ENCODE results near the gene CTNNA3. TPM values are rescaled to one million over a fixed set of nuclear protein-coding genes. Genes with fewer than 3 reads are reported as not detected.

CTNNA3 gene
- total and polyA plus RNA-seq, 2 of the 4 experiments (the other 2 are of a cell fraction) = 0.19 to 0.90 TPM

DNA sequence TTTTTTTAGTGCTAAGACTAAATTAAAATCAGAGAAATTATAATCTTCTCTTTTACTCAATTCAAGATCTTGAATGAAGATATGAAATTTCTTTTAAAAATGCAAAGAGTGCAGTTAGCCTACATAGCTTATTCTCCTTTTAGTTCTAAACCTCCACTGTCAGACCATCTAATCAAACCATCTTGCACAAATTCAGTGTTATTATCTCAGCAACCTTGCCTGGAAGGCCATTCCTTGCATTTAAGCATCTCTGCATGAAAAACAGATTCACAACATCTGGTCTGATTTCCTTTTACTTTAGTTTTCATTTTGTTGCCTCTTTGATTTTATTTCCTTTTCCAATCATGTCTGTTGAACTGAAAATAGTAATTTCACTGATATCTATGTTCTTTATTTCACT, 1297.3 kb downstream of the CTNNA3 start:
- no peak overlapping the region for H3K27ac ChIP-seq (ENCODE audit: insufficient read depth, low read length)
- H2BK120ac ChIP-seq (ENCODE audit: low read depth, low read length) = no peak overlapping the region
- CTCF ChIA-PET = no interaction called here
- intact Hi-C loops (cut with micrococcal nuclease) = no loop called here
- H3K23ac ChIP-seq (ENCODE audit: low read depth, low read length) = no peak overlapping the region
- H4K8ac ChIP-seq (ENCODE audit: low read depth in 2 of 2, low read length in 2 of 2) = no peak overlapping the region
- H3K56ac ChIP-seq (ENCODE audit: extremely low read depth, insufficient read depth, low read length) = no peak overlapping the region
- H2BK5ac ChIP-seq (ENCODE audit: low read depth, low read length, poor library complexity, severe bottlenecking) = no peak overlapping the region
- TF ChIP-seq, protein P1, sequence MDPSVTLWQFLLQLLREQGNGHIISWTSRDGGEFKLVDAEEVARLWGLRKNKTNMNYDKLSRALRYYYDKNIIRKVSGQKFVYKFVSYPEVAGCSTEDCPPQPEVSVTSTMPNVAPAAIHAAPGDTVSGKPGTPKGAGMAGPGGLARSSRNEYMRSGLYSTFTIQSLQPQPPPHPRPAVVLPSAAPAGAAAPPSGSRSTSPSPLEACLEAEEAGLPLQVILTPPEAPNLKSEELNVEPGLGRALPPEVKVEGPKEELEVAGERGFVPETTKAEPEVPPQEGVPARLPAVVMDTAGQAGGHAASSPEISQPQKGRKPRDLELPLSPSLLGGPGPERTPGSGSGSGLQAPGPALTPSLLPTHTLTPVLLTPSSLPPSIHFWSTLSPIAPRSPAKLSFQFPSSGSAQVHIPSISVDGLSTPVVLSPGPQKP (IDR thresholded peaks at IDR 0.05; ENCODE audit: borderline replicate concordance, low read depth, low read length) = no peak
- TF ChIP-seq RAD21 (IDR thresholded peaks at IDR 0.05; ENCODE audit: low read length) (no peak), MAFK (IDR thresholded peaks at IDR 0.05; ENCODE audit: low read depth, low read length) (no peak), RCOR1 (IDR thresholded peaks at IDR 0.05; ENCODE audit: insufficient replicate concordance, low read length) (no peak), FOS (IDR thresholded peaks at IDR 0.05; ENCODE audit: low read depth, low read length) (no peak), MAZ (IDR thresholded peaks at IDR 0.05; ENCODE audit: borderline replicate concordance, low read depth, low read length) (no peak), MXI1 (IDR thresholded peaks at IDR 0.05; ENCODE audit: borderline replicate concordance, low read depth, low read length) (no peak), CHD1 (IDR thresholded peaks at IDR 0.05; ENCODE audit: low read depth, low read length) (no peak), RFX5 (IDR thresholded peaks at IDR 0.05; ENCODE audit: low read depth, low read length) (no peak), NFE2L2 (IDR thresholded peaks at IDR 0.05; ENCODE audit: low read depth, low read length) (no peak), BHLHE40 (IDR thresholded peaks at IDR 0.05; ENCODE audit: low read depth, low read length) (no peak), SMC3 (IDR thresholded peaks at IDR 0.05; ENCODE audit: low read depth, low read length) (no peak), POLR2A (IDR thresholded peaks at IDR 0.05; ENCODE audit: low read depth, low read length) (no peak), CEBPB (IDR thresholded peaks at IDR 0.05; ENCODE audit: low read depth, low read length) (no peak)
- TF ChIP-seq, protein P2, sequence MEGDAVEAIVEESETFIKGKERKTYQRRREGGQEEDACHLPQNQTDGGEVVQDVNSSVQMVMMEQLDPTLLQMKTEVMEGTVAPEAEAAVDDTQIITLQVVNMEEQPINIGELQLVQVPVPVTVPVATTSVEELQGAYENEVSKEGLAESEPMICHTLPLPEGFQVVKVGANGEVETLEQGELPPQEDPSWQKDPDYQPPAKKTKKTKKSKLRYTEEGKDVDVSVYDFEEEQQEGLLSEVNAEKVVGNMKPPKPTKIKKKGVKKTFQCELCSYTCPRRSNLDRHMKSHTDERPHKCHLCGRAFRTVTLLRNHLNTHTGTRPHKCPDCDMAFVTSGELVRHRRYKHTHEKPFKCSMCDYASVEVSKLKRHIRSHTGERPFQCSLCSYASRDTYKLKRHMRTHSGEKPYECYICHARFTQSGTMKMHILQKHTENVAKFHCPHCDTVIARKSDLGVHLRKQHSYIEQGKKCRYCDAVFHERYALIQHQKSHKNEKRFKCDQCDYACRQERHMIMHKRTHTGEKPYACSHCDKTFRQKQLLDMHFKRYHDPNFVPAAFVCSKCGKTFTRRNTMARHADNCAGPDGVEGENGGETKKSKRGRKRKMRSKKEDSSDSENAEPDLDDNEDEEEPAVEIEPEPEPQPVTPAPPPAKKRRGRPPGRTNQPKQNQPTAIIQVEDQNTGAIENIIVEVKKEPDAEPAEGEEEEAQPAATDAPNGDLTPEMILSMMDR (conservative IDR thresholded peaks at IDR 0.05; ENCODE audit: low read depth, low read length) = no peak
- TF ChIP-seq, protein P3, sequence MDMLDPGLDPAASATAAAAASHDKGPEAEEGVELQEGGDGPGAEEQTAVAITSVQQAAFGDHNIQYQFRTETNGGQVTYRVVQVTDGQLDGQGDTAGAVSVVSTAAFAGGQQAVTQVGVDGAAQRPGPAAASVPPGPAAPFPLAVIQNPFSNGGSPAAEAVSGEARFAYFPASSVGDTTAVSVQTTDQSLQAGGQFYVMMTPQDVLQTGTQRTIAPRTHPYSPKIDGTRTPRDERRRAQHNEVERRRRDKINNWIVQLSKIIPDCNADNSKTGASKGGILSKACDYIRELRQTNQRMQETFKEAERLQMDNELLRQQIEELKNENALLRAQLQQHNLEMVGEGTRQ (IDR thresholded peaks at IDR 0.05; ENCODE audit: low read depth, low read length) = no peak
- in situ Hi-C loops (cut with MboI; ENCODE audit: low sequenced_read_pairs) = no loop called here
- no peaks in the 10 kb centered on the region for H3K79me1 ChIP-seq (ENCODE audit: low read depth in 1 of 2, low read length in 2 of 2)
- no peak overlapping the region for H2AFZ ChIP-seq (replicated peaks; ENCODE audit: low read length, poor library complexity)
- no peak overlapping the region for H3K4me2 ChIP-seq (ENCODE audit: low read depth, low read length)
- H3K36me3 ChIP-seq (ENCODE audit: control insufficient read depth, insufficient read depth, low read length) = no peaks in the 10 kb centered on the region
- no peaks in the 10 kb centered on the region for H4K20me1 ChIP-seq (ENCODE audit: insufficient read depth, low read length)
- no peaks in the 10 kb centered on the region for H3K27me3 ChIP-seq (ENCODE audit: control insufficient read depth, insufficient read depth, low read length)
- no peak overlapping the region for H4K5ac ChIP-seq (ENCODE audit: low read depth, low read length)
- no peak overlapping the region for H3K4me3 ChIP-seq (ENCODE audit: insufficient read depth, low read depth, low read length)
- H3K14ac ChIP-seq (replicated peaks; ENCODE audit: low read depth, low read length) = no peak overlapping the region
- H3K4ac ChIP-seq (ENCODE audit: low read depth, low read length) = no peak overlapping the region
- no TSS peak for BruUV-seq (replicated peaks)
- H3K9ac ChIP-seq (ENCODE audit: low read depth, low read length) = no peak overlapping the region
- no peak overlapping the region for H3K18ac ChIP-seq (ENCODE audit: low read depth, low read length)
- DNase-seq (no peak), ATAC-seq (ENCODE audit: low read depth) (no peak)
- H2BK15ac ChIP-seq (ENCODE audit: low read depth, low read length) = no peak overlapping the region
- H3K9me3 ChIP-seq (ENCODE audit: control insufficient read depth, insufficient read depth, low read length) = peaks cover 2% of the 10 kb centered on the region; the same call in 1 of the 2 replicates
- dilution Hi-C loops (cut with HindIII; ENCODE audit: low sequenced_read_pairs, unreplicated experiment) = no loop called here
- H3K9me1 ChIP-seq (ENCODE audit: insufficient read depth, low read length) = no peaks in the 10 kb centered on the region
- no peak overlapping the region for H2AK9ac ChIP-seq (replicated peaks; ENCODE audit: low read depth, low read length, poor library complexity)
- H2AK5ac ChIP-seq (ENCODE audit: low read depth, low read length) = no peak overlapping the region
- H4K91ac ChIP-seq (ENCODE audit: insufficient read depth, low read depth, low read length) = no peak overlapping the region
- H3K4me1 ChIP-seq (ENCODE audit: control insufficient read depth, insufficient read depth, low read length) = no peaks in the 10 kb centered on the region
- POLR2A ChIA-PET (ENCODE audit: unreplicated experiment) = no interaction called here
- H2BK20ac ChIP-seq (ENCODE audit: low read depth, low read length) = no peak overlapping the region
